ENCODE results near the gene HOGA1. TPM values are rescaled to one million over a fixed set of nuclear protein-coding genes. Genes with fewer than 3 reads are reported as not detected.
A peak's percentile ranks its signal among the peaks of the same experiment; 100 is the strongest.

HOGA1 gene
- total and polyA plus RNA-seq, 7 donors: 0.66 to 12.3 (median 3.4) TPM

- no peaks in the 10 kb centered on the region for H3K9me3 ChIP-seq
- intact Hi-C loops (cut with DNase I): no loop called here
- WGBS, 3 donors: 91 to 94% (median 94%) methylated on average over 4 of the region's 4 CpGs
These were observed 19.4 kb upstream of the HOGA1 start for GRCh38 chr10:97564776-97565175.

GRCh38 chr10:97566336-97566996, 17.7 kb upstream of the HOGA1 start:
- H3K4me3 ChIP-seq: no peak overlapping the region
- peaks cover 0 to 18% of the 10 kb centered on the region in 2 donors for H3K36me3 ChIP-seq (ENCODE audit: insufficient read depth in 1 of 2, low read depth in 1 of 2)
- no peak for ATAC-seq
- H3K27ac ChIP-seq: no peak overlapping the region
- peaks cover 25% of the 10 kb centered on the region for H3K4me1 ChIP-seq
- no peaks in the 10 kb centered on the region for H3K9me3 ChIP-seq
- no peak for TF ChIP-seq CTCF (IDR thresholded peaks at IDR 0.05)
- WGBS, 3 donors: 76 to 97% (median 92%) methylated on average over 2 of the region's 2 CpGs
- intact Hi-C loops (cut with DNase I): no loop called here
- no peaks in the 10 kb centered on the region for H3K27me3 ChIP-seq (ENCODE audit: insufficient read depth in 3 of 3, low read length in 2 of 3)
- DNase-seq: no peak

More at GRCh38 chr10:97564776-97565175, 19.4 kb upstream of the HOGA1 start:
- Histone ChIP-seq H3K36me3 (ENCODE audit: insufficient read depth in 1 of 2, low read depth in 1 of 2) (peaks cover 0 to 18% of the 10 kb centered on the region in 2 donors), H3K4me1 (peaks cover 24% of the 10 kb centered on the region), H3K27ac (no peak overlapping the region), H3K4me3 (no peak overlapping the region), H3K27me3 (ENCODE audit: insufficient read depth in 3 of 3, low read length in 2 of 3) (no peaks in the 10 kb centered on the region)
- DNase-seq: no peak
- no peak for ATAC-seq
- TF ChIP-seq CTCF (IDR thresholded peaks at IDR 0.05): no peak

- WGBS, 3 donors: 90 to 97% (median 94%) methylated on average over 15 of the region's 15 CpGs
- Histone ChIP-seq H3K4me1 (peaks cover 38% of the 10 kb centered on the region), H3K27ac (no peak overlapping the region), H3K4me3 (no peak overlapping the region), H3K9me3 (no peaks in the 10 kb centered on the region), H3K27me3 (ENCODE audit: insufficient read depth in 3 of 3, low read length in 2 of 3) (no peaks in the 10 kb centered on the region), H3K36me3 (ENCODE audit: insufficient read depth in 1 of 2, low read depth in 1 of 2) (peaks cover 0 to 18% of the 10 kb centered on the region in 2 donors)
- no peak for TF ChIP-seq CTCF (IDR thresholded peaks at IDR 0.05)
- ATAC-seq (no peak), DNase-seq (peak in 1 of 2 donors; percentile 45)
- intact Hi-C loops (cut with DNase I): no loop called here
These were observed 16.3 kb upstream of the HOGA1 start for GRCh38 chr10:97567891-97568290.

- WGBS, 3 donors: 32 to 53% (median 35%) methylated on average over 33 of the region's 33 CpGs
- Histone ChIP-seq H3K4me3 (peak overlapping the region; percentile 6), H3K4me1 (peaks cover 42% of the 10 kb centered on the region), H3K27me3 (ENCODE audit: insufficient read depth in 3 of 3, low read length in 2 of 3) (no peaks in the 10 kb centered on the region), H3K9me3 (no peaks in the 10 kb centered on the region), H3K27ac (peak overlapping the region; percentile 89), H3K36me3 (ENCODE audit: insufficient read depth in 1 of 2, low read depth in 1 of 2) (peaks cover 0 to 18% of the 10 kb centered on the region in 2 donors)
- intact Hi-C loops (cut with DNase I): loop anchor here in 1 of 2 donors (5.0 kb wide), 1 partner anchor 37 kb away; no protein-coding TSS in a partner anchor
- DNase-seq: peak; percentile 51 to 78
- peak in 3 of 4 donors; percentile 6 to 26 (median 19) for ATAC-seq
- no peak for TF ChIP-seq CTCF (IDR thresholded peaks at IDR 0.05)
These were observed 13.9 kb upstream of the HOGA1 start for GRCh38 chr10:97570146-97570788.

Measured in psoas muscle (tissue), 8 donors.